SKM-1 (cell line): ENCODE data around the gene WWOX.

Source experiments
- DNase-seq: peaks from one replicate; lab custom pipeline; 2025; ENCODE audit not compliant: unreplicated experiment; lab: John Stamatoyannopoulos, UW

The WWOX gene

DNA sequence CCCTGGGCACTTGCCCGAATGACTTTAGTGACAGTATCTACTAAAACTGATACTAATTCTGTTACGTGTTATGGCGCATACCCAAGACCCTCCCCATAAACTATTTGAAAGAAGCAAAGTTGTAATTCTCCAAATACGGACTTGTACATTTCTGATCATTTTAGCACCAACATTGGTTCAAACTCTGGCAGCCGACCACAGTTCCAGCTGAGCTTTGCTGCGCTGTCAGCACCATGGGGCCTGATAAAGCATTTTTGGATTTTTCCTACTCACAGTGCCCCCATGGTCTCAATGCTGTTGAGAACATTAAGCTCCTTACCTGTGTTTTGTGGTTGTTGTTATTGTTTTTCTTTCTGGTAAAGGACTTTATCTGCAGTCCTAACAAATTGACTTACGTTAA is 1040.3 kb downstream of the WWOX start:
- no peak for DNase-seq

GRCh38 chr16:79143026-79143425 is 1043.6 kb downstream of the WWOX start:
- DNase-seq = no peak

DNA sequence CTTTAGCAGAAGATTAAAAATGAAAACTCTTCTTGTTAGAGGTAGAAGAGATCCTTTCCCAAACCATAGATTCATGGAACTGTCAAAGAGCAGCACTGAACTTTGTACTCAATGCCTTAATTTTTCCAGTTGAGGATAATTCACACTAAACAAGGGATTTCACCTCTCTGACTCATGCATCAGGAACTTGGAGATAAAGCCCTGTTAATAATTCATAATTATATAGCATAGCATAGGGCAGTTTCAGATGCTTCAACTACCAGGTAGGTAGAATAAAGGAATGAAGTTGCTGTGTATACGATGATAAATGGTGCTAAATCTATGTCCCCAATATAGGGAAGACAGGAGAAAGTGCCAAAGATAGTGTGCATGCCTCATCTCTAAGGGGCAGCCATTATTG is 1050.7 kb downstream of the WWOX start:
- no peak for DNase-seq

DNA sequence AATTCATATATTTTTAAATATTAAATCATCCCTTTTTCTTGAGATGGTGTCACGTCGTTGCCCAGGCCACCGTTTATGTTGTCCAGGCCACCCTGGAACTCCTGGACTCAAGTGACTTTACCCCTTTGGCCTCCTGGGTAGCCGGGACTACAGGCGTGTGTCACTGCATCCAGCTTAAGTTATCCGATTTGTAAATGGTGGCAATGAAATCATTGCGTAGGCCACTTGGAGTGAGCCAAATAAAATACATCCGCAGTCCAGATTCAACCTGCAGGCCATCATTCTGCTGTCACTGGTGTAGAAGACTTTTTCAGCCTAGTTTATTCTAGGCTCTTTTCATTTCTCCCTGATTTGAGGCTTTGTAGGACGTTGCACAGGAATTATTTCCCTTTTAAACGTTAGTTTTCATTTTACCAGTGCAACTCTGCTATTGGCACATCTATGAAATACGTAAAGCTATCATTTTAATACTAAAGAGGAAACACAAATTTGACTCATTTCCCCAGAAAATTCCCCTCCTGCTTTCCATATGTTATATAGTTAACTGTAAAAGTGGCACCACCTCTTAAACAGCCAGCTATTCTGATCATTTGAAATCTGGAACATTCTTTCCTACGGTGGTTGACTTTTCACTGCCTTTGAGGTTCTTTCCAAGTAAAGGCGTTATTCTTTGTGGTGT is 1051.3 kb downstream of the WWOX start:
- DNase-seq = no peak

- DNase-seq = no peak
These were observed 1054.6 kb downstream of the WWOX start for GRCh38 chr16:79154086-79154485.

GRCh38 chr16:79155471-79155870 is 1056.0 kb downstream of the WWOX start:
- DNase-seq = no peak

GRCh38 chr16:79155904-79156303 is 1056.5 kb downstream of the WWOX start:
- no peak for DNase-seq

GRCh38 chr16:79156761-79157160 is 1057.3 kb downstream of the WWOX start:
- DNase-seq = no peak

DNA sequence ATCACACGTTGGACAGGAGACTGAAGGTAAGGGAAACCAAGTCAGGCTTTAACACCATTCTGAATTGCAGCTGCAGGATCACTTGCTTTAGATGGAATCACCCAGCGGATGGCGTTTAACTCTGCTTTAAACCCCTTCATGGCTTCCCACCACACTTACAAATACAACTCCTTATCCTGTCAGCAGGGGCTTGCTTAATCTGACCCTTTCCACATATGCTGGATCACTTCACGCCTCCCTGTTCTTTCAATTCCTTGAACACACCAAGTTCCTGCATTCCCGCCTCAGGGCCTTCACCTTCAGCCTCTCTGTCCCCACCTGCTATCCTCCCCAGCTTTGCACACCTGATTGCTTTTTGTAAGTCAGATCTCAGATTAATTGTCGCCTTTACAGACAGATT is 1058.9 kb downstream of the WWOX start:
- no peak for DNase-seq

DNA sequence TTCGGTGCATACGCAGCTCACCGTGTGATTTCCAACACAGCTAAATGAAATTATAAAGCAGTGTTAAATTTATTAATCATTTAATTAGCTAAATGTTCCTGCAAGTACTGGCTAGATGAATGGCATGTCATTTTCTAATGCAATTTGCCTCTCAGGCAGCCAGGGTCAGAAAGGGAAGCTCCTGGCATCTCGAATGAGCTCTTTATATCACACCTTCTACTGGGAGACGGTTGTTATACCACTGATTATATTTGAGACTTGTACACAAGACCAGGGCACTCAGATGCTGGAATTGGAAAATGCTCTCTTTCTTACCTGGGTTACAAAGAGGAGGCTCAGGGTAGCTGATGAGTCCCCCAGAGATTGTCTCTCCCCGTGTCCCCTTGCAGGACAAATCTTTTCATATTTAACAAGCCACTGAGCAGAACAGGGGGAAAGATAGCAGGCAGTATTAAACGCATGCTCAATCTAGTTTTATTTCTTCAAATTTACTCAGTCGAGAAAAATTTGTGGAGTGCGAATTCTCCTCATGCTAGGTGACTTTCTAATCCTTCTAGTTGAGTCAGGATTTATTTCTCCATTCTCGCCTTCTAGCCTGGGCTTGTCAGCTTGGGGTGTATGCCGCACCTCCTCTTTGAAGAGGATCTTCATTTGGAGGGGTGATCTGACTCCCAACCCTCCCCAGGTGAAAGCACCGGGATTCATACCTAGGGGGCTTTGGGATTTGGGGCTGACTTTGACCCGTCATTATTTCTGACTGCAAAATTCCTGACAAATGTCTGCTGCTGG is 1060.0 kb downstream of the WWOX start:
- DNase-seq = no peak

GRCh38 chr16:79162977-79163376 is 1063.5 kb downstream of the WWOX start:
- no peak for DNase-seq

DNA sequence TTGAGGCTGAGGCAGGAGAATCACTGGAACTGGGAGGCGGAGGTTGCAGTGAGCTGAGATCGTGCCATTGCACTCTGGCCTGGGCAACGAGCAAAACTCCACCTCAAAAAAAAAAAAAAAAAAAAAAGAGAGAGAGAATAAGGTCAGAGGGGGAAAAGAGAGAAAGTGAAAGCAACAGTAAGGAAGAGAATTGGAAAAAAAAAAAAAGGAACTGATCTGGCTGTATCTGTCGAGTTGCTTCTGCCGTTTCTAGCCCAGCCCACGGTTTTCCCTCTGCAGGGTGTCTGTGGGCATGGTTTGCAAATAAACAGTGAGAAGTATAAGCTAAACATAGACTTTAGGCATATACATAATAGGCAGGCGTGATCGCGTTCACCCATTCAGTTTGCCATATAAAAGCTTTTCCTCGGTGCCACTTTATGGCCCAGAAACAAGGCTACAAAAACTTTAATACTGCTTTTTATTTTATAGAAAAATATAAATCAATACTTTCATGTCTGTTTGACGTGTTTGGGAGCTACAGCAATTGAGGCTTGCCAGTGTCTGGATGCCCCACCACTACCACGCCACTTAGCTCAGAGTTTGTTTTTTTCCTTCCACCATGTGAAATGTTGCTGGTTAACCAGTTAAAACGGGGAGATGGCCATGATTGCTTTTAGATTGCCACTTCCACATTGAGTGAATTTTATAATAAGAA is 1064.4 kb downstream of the WWOX start:
- no peak for DNase-seq

GRCh38 chr16:79164388-79164995 is 1065.0 kb downstream of the WWOX start:
- no peak for DNase-seq

DNA sequence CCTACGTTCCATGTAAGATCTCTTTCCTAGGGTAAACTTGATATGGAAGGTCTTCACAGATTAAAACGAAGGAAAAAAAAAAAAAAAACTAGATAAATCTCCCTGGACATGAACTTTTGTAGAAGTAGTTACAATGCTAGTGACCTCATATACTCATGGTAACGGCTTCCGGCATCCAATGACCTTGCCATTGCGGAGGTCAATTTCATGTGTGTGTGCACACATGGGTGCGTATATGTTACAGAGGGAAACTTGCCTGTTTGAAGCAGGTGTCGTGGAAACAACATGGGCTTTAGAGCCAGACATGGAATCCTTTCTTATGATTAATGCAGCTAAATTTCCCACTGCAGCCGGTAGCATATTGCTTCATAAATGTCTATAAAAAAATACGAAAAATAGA is 1065.6 kb downstream of the WWOX start:
- no peak for DNase-seq

DNA sequence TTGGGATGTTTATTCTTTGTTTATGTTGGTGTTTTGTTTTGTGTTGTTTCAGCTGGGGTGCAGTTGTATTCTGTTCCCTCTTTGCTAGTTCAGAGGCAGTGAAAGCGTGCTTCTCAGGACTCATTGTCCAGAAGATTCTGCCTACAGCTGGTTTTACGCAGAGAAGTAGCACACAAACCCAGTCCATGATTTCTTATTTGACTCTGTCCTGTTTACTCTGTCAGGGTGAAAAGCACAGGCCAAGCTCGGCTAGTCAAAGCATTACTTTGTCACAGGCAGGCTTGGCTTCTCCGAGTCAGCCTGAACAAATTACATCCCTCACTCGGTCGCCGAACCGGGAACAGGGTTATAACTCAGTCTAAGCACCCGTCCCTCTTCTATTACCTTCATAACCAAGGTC is 1066.1 kb downstream of the WWOX start:
- no peak for DNase-seq

- no peak for DNase-seq
These were observed 1068.4 kb downstream of the WWOX start for GRCh38 chr16:79167893-79168292.

DNA sequence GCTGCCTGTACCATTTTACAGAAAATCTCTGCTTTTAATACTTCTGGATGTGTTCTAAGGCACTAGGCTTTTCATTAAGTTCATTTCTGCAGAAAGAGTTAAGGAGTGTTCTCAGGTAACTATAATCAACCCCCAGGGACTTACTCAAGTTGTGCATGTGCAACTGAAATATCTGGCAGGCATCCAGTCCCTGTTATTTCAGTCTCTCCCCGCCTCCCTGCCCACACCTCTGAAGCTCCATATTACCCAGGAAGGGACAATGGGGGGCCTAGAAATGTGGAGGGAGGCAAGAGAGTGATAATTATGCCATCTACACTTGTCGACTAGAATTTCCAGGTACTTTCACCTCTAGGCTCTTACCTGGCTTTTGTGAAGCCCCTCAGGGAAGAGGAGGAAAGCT is 1068.9 kb downstream of the WWOX start:
- DNase-seq = no peak

- no peak for DNase-seq
These were observed 1069.8 kb downstream of the WWOX start for GRCh38 chr16:79169239-79169638.

DNA sequence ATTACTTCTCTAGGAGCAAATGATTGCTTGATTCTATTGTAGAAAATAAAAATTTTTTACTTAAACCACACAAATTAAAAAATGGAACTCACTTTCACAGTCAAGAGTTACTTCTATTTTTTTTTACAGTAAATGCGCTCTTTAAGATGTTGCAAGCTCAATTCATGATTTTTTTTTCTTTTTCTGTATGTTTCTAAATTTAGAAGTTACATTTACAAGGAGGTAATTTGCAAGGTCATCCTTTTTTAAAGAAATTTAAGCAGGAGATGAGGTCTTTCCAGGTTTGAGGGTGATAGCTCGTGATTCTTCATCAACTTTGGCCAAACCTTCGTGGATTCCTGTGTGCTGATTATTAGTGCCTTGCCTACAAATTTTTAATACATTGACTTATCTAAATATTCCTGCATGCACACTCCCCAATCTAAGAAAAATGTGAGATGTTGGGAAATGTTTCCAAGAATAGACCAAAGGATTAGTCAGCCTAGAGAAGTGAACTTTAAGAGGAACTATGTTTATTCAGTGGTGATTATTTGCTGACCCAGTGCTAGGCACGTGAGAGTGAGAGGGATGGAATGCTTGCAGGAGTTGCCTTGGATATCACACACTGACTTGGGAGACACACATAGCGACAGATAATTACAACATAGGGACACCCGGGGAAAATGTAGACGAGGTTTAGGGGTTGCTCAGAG is 1071.2 kb downstream of the WWOX start:
- DNase-seq = no peak

- DNase-seq = no peak
These were observed 1072.0 kb downstream of the WWOX start for GRCh38 chr16:79171504-79171903.
